HTR-8/SVneo (cell line): ENCODE results near the gene TEX30.

Experiments
- DNase-seq: peaks from one replicate; pipeline ENCODE4 v3.0.0; 2011; ENCODE audit warnings: low spot score, mixed read lengths; ENCODE audit not compliant: insufficient read length
- FAIRE-seq: peaks from 2 replicates; lab custom pipeline; 2011; peaks lifted over from hg19 to GRCh38; lab: Jason Lieb, UNC

The TEX30 gene

GRCh38 chr13:102724923-102725322 is 48.7 kb downstream of the TEX30 start:
- DNase-seq, result peak; percentile 22
- FAIRE-seq, result no peak

DNA sequence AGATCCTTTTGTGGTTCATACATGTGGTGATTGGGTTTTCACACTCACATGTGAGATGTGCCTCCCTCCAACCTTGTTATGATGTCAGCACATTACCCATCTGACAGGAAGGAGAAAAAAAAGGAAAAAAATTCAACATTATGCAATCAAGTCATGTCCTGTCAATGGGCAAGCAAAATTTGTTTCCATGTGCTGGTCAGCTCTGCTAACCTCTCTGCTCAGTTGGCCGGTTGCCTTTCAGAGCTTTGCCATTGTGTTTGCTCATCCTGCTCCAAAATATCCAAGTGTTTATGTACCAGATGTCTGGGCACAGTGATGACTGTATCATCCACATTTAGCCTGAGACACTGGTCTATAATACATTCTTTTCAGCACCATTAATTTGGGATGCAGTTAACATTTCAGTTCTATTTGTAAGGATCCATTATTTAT is 51.8 kb downstream of the TEX30 start:
- DNase-seq (no peak), FAIRE-seq (no peak)

DNA sequence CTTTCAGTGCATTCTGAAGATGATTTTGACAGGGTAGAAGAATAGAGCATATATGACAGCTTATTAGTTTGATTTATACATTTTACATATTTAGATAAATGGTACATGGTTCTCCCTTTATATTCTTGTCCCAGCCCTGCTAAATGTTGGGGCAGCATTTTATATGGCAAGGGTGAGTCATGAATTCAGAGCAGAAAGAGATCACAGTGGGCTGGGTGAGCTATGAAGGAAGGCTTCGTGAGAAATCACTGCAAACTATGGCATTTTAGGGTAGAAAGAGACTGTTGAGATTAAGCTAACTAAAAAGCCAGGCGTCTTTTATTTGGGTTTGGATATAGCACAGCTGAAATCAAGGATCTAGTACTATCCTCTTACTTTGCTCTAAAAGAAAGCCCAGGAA is 54.8 kb downstream of the TEX30 start:
- no peak for DNase-seq
- no peak for FAIRE-seq
